GM12878 (cell line): Measurements from ENCODE around the gene NAAA. TPM values are rescaled to one million over a fixed set of nuclear protein-coding genes. Genes with fewer than 3 reads are reported as not detected.

Source experiments
- ATAC-seq: fragments of 200-7000 bp; cut with Tn5 transposase; 3 replicates; pipeline ENCODE4 v1.9.1; 2020; ENCODE audit warnings: mild to moderate bottlenecking, moderate library complexity
- BruUV-seq: library from RNA; stranded (reverse); fragments of 400-500 nt; replicated peaks from 2 replicates; lab custom pipeline; 2021; lab: Mats Ljungman, UMichigan
- CTCF ChIA-PET: fragments of 300-600 bp; sonication (Branson Sonifier 250); formaldehyde crosslinking; extraction: SDS; loops from one replicate; lab custom pipeline; 2021; ENCODE audit warnings: inconsistent platforms; lab: Yijun Ruan, JAX
- POLR2A ChIA-PET: fragments of 350-600 bp; formaldehyde crosslinking; extraction: SDS; loops from one replicate; lab custom pipeline; 2021; ENCODE audit warnings: inconsistent platforms; lab: Charles Lee
- RAD21 ChIA-PET: fragments of 300-600 bp; sonication (Branson Sonifier 250); formaldehyde crosslinking; loops from one replicate; lab custom pipeline; 2023; ENCODE audit warnings: antibody characterized with exemption; ENCODE audit not compliant: unreplicated experiment; lab: Charles Lee
- SMC1A ChIA-PET: fragments of 300-600 bp; sonication (Branson Sonifier 250); formaldehyde crosslinking; loops from one replicate; lab custom pipeline; 2023; ENCODE audit not compliant: unreplicated experiment, uncharacterized antibody; lab: Charles Lee
- DNase-seq: peaks from one replicate; pipeline ENCODE4 v3.0.0-alpha.2; 2011; ENCODE audit warnings: low read depth, low spot score
- FAIRE-seq: peaks from 3 replicates; lab custom pipeline; 2011; peaks lifted over from hg19 to GRCh38; lab: Jason Lieb, UNC
- H2AFZ ChIP-seq: 2 replicates; pipeline ENCODE4 v1.6.0; 2011; ENCODE audit warnings: low read depth, low read length, control low read depth; ENCODE audit not compliant: control insufficient read depth
- H3K27ac ChIP-seq: 2 replicates; pipeline ENCODE4 v1.5.1; 2011; ENCODE audit warnings: control low read depth; ENCODE audit not compliant: control insufficient read depth, insufficient read depth
- H3K27me3 ChIP-seq, 2 experiments: replicated peaks in 1 of 2; 2 replicates each; pipeline versions ENCODE4 v1.6.0 to v1.6.1; 2011; ENCODE audit warnings: low read length in 1 of 2; ENCODE audit not compliant: control insufficient read depth in 2 of 2, insufficient read depth in 2 of 2
- H3K36me3 ChIP-seq, 2 experiments: 2 replicates each; pipeline ENCODE4 v1.5.1; 2011; ENCODE audit warnings: low read length in 1 of 2; ENCODE audit not compliant: control insufficient read depth in 2 of 2, insufficient read depth in 2 of 2
- H3K4me1 ChIP-seq: 2 replicates; pipeline ENCODE4 v1.6.1; 2011; ENCODE audit warnings: mild to moderate bottlenecking, low read length, moderate library complexity, mixed read lengths; ENCODE audit not compliant: control insufficient read depth, insufficient read depth
- H3K4me2 ChIP-seq: 2 replicates; pipeline ENCODE4 v1.6.0; 2011; ENCODE audit warnings: control low read depth; ENCODE audit not compliant: control insufficient read depth, insufficient read depth
- H3K4me3 ChIP-seq: fragments of 200-600 bp; sonication (generic); 2 replicates; pipeline ENCODE4 v1.5.1; 2016
- H3K79me2 ChIP-seq: 2 replicates; pipeline ENCODE4 v1.6.0; 2011; ENCODE audit warnings: low read length; ENCODE audit not compliant: control insufficient read depth, insufficient read depth
- H3K9ac ChIP-seq: 2 replicates; pipeline ENCODE4 v1.8.0; 2011; ENCODE audit warnings: low read length, control low read depth, mixed read lengths; ENCODE audit not compliant: control insufficient read depth, insufficient read depth
- H3K9me3 ChIP-seq: replicated peaks from 3 replicates; pipeline ENCODE4 v1.5.1; 2011; ENCODE audit warnings: mild to moderate bottlenecking, low read length; ENCODE audit not compliant: control insufficient read depth, insufficient read depth
- H4K20me1 ChIP-seq: 2 replicates; pipeline ENCODE4 v1.6.0; 2011; ENCODE audit not compliant: control insufficient read depth, insufficient read depth
- IKZF1 ChIP-seq: fragments of 450-650 bp; conservative IDR thresholded peaks from 2 replicates; pipeline ENCODE4 v1.6.1; 2017; ENCODE audit warnings: antibody characterized with exemption, mild to moderate bottlenecking
- IRF4 ChIP-seq: IDR thresholded peaks from 2 replicates; pipeline ENCODE4 v1.6.1; 2011; ENCODE audit warnings: low read depth, low read length
- KDM1A ChIP-seq: fragments of 200-600 bp; sonication (generic); IDR thresholded peaks from 2 replicates; pipeline ENCODE4 v1.6.1; 2016; ENCODE audit warnings: borderline replicate concordance
- MTA3 ChIP-seq: IDR thresholded peaks from 2 replicates; pipeline ENCODE4 v1.6.1; 2012; ENCODE audit warnings: low read length, inconsistent platforms, borderline replicate concordance
- NBN ChIP-seq: fragments of 450-650 bp; IDR thresholded peaks from 2 replicates; pipeline ENCODE4 v1.6.1; 2016
- NFYA ChIP-seq: IDR thresholded peaks from 2 replicates; pipeline ENCODE4 v1.6.1; 2011; ENCODE audit warnings: low read depth, mild to moderate bottlenecking, low read length, improper control_type of control experiment, borderline replicate concordance
- PRDM15 ChIP-seq: fragments of 450-650 bp; formaldehyde crosslinking; IDR thresholded peaks from 2 replicates; pipeline ENCODE4 v1.4.0; 2020; ENCODE audit warnings: mild to moderate bottlenecking, moderate library complexity
- SIX5 ChIP-seq: IDR thresholded peaks from 2 replicates; pipeline ENCODE4 v1.6.1; 2011; ENCODE audit warnings: mild to moderate bottlenecking, low read depth, low read length, moderate library complexity; ENCODE audit not compliant: severe bottlenecking
- SMARCA5 ChIP-seq: fragments of 450-650 bp; IDR thresholded peaks from 2 replicates; pipeline ENCODE4 v1.6.1; 2017; ENCODE audit warnings: mild to moderate bottlenecking
- SUPT20H ChIP-seq: IDR thresholded peaks from 2 replicates; pipeline ENCODE4 v1.6.1; 2011; ENCODE audit warnings: low read depth, mild to moderate bottlenecking, low read length, moderate library complexity, borderline replicate concordance; ENCODE audit not compliant: control insufficient read depth
- SUZ12 ChIP-seq: fragments of 200-600 bp; sonication (generic); IDR thresholded peaks from one replicate; pipeline ENCODE4 v1.6.1; 2018; ENCODE audit warnings: antibody characterized with exemption, mild to moderate bottlenecking; ENCODE audit not compliant: unreplicated experiment
- TCF12 ChIP-seq: IDR thresholded peaks from 2 replicates; pipeline ENCODE4 v1.6.1; 2011; ENCODE audit warnings: low read depth, mild to moderate bottlenecking, low read length
- ZBED1 ChIP-seq: IDR thresholded peaks from 2 replicates; pipeline ENCODE4 v1.6.1; 2016; ENCODE audit warnings: borderline replicate concordance
- ZBTB33 ChIP-seq: fragments of 450-650 bp; IDR thresholded peaks from 2 replicates; pipeline ENCODE4 v1.6.1; 2017; ENCODE audit warnings: mild to moderate bottlenecking
- ZNF384 ChIP-seq: IDR thresholded peaks from 2 replicates; pipeline ENCODE4 v1.6.1; 2012; ENCODE audit warnings: low read depth, mild to moderate bottlenecking, low read length, improper control_type of control experiment, borderline replicate concordance
- WGBS: methylation state at CpG from one replicate; pipeline ENCODE4 v1.1.6; 2016; ENCODE audit warnings: low lambda C conversion rate; ENCODE audit not compliant: insufficient replicate concordance, insufficient coverage; ENCODE audit errors: missing lambda C conversion rate; 5-methylcytosine and 5-hydroxymethylcytosine counted together
- in situ Hi-C: fragments of 300-500 bp; cut with MboI; formaldehyde crosslinking; loops from 9 replicates; pipeline ENCODE4 v1.14.3; 2018; ENCODE audit warnings: mixed read lengths
- intact Hi-C: fragments of 100-400 bp; cut with micrococcal nuclease; formaldehyde crosslinking; loops from one replicate; pipeline ENCODE4 v1.14.2; 2022; ENCODE audit not compliant: unreplicated experiment
- polyA plus RNA-seq, 11 experiments: library from polyadenylated mRNA; depleted of rRNA in 4 of 11; unstranded in 6 of 11; stranded (reverse) in 5 of 11; fragments of >200 nt; fragmentation: Nextera tagmentation in 4 of 11; fragmentation: Illumina TruSeq in 1 of 11; extraction: Ambion mirVana in 4 of 11; extraction: Trizol in 1 of 11; gene quantifications; 1 replicate in 1 of 11; 2 replicates in 10 of 11; pipeline versions ENCODE4 v1.2.1 to v1.2.3, GENCODE V29; 2011 to 2016; ENCODE audit warnings: inconsistent platforms in 2 of 11, missing spikeins in 2 of 11, low read depth in 1 of 11
- total RNA-seq, 4 experiments: library from RNA; depleted of rRNA in 3 of 4; stranded (reverse); fragments of >200 nt in 3 of 4; fragmentation: Illumina TruSeq in 1 of 4; extraction: Trizol in 1 of 4; gene quantifications; 2 replicates each; pipeline versions ENCODE4 v1.2.1 to v1.2.3, GENCODE V29; 2013 to 2021
- TF ChIP-seq, protein P1 (sequence below): fragments of 450-650 bp; IDR thresholded peaks from 2 replicates; pipeline ENCODE4 v1.6.1; 2016; ENCODE audit warnings: mild to moderate bottlenecking
- TF ChIP-seq, protein P2 (sequence below): fragments of 450-650 bp; conservative IDR thresholded peaks from 2 replicates; pipeline ENCODE4 v1.6.1; 2017; ENCODE audit warnings: mild to moderate bottlenecking, moderate library complexity

The NAAA gene
- total and polyA plus RNA-seq, 10 of the 15 experiments (the other 5 are each of a cell fraction or from before 2014, with no cell fraction given) = 0.60 to 4.9 (median 2.6) TPM

- H3K4me1 ChIP-seq = no peaks in the 10 kb centered on the region
- no peaks in the 10 kb centered on the region for H3K27me3 ChIP-seq
- no peak overlapping the region for H3K9ac ChIP-seq
- no peak overlapping the region for H3K27ac ChIP-seq
- intact Hi-C loops = no loop called here
- H2AFZ ChIP-seq = no peak overlapping the region
- no peak overlapping the region for H3K4me2 ChIP-seq
- ChIA-PET RAD21 (no interaction called here), CTCF (no interaction called here), POLR2A (no interaction called here), SMC1A (no interaction called here)
- WGBS = 52% methylated on average over 2 of the region's 2 CpGs
- H4K20me1 ChIP-seq = no peaks in the 10 kb centered on the region
- in situ Hi-C loops = no loop called here
- FAIRE-seq (peak; percentile 44), ATAC-seq (no peak), DNase-seq (no peak)
- peaks cover 5% of the 10 kb centered on the region; the same call in 2 of the 3 replicates for H3K9me3 ChIP-seq
- peaks cover 7 to 28% of the 10 kb centered on the region in 2 experiments for H3K36me3 ChIP-seq
- no peaks in the 10 kb centered on the region for H3K79me2 ChIP-seq
- no TSS peak for BruUV-seq
- no peak overlapping the region for H3K4me3 ChIP-seq
- TF ChIP-seq SUPT20H (no peak), IKZF1 (no peak), PRDM15 (CRISPR knock-in tag) (no peak), ZBTB33 (no peak), KDM1A (no peak), SUZ12 (no peak), SIX5 (no peak), MTA3 (no peak), ZBED1 (no peak), NFYA (no peak), NBN (no peak), SMARCA5 (no peak), ZNF384 (no peak), IRF4 (no peak), TCF12 (no peak)
- TF ChIP-seq, protein P1, sequence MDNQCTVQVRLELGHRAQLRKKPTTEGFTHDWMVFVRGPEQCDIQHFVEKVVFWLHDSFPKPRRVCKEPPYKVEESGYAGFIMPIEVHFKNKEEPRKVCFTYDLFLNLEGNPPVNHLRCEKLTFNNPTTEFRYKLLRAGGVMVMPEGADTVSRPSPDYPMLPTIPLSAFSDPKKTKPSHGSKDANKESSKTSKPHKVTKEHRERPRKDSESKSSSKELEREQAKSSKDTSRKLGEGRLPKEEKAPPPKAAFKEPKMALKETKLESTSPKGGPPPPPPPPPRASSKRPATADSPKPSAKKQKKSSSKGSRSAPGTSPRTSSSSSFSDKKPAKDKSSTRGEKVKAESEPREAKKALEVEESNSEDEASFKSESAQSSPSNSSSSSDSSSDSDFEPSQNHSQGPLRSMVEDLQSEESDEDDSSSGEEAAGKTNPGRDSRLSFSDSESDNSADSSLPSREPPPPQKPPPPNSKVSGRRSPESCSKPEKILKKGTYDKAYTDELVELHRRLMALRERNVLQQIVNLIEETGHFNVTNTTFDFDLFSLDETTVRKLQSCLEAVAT = no peak
- TF ChIP-seq, protein P2, sequence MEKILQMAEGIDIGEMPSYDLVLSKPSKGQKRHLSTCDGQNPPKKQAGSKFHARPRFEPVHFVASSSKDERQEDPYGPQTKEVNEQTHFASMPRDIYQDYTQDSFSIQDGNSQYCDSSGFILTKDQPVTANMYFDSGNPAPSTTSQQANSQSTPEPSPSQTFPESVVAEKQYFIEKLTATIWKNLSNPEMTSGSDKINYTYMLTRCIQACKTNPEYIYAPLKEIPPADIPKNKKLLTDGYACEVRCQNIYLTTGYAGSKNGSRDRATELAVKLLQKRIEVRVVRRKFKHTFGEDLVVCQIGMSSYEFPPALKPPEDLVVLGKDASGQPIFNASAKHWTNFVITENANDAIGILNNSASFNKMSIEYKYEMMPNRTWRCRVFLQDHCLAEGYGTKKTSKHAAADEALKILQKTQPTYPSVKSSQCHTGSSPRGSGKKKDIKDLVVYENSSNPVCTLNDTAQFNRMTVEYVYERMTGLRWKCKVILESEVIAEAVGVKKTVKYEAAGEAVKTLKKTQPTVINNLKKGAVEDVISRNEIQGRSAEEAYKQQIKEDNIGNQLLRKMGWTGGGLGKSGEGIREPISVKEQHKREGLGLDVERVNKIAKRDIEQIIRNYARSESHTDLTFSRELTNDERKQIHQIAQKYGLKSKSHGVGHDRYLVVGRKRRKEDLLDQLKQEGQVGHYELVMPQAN = no peak
These were observed 22.7 kb upstream of the NAAA start for GRCh38 chr4:75963558-75963957.
